ENCODE data around the gene XRCC3.

DNA sequence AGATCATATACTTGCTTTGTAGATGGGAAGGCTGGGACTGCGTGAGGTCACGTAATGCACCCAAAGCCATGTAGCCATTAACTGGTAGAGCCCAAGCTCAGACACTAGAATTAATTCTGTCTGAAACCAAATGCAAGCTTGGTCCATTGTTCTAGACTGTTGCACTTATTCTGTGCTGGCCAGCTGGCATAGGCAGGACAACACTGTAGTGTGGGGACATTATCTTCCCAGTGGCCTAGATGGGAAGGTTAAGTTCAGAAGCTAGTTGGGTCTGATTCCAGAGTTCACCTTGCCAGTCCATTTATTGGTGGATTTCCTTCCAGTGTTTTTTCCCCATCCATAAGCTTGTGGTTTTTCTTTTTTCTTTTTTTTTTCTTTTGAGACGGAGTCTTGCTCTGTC is 47.1 kb downstream of the XRCC3 start:
- TF ChIP-seq POLR2A (IDR thresholded peaks at IDR 0.05) (no peak), POLR2AphosphoS5 (IDR thresholded peaks at IDR 0.05) (no peak)
- TF ChIP-seq, protein P1, sequence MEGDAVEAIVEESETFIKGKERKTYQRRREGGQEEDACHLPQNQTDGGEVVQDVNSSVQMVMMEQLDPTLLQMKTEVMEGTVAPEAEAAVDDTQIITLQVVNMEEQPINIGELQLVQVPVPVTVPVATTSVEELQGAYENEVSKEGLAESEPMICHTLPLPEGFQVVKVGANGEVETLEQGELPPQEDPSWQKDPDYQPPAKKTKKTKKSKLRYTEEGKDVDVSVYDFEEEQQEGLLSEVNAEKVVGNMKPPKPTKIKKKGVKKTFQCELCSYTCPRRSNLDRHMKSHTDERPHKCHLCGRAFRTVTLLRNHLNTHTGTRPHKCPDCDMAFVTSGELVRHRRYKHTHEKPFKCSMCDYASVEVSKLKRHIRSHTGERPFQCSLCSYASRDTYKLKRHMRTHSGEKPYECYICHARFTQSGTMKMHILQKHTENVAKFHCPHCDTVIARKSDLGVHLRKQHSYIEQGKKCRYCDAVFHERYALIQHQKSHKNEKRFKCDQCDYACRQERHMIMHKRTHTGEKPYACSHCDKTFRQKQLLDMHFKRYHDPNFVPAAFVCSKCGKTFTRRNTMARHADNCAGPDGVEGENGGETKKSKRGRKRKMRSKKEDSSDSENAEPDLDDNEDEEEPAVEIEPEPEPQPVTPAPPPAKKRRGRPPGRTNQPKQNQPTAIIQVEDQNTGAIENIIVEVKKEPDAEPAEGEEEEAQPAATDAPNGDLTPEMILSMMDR (IDR thresholded peaks at IDR 0.05), result no peak

Data from transverse colon (tissue), 4 donors.